Smooth muscle cell (in vitro differentiated cells): ENCODE measurements around the gene SRSF4. TPM values are rescaled to one million over a fixed set of nuclear protein-coding genes. Genes with fewer than 3 reads are reported as not detected.

Experiments used
- DNase-seq: peaks from one replicate; lab custom pipeline; 2025; ENCODE audit not compliant: unreplicated experiment; lab: John Stamatoyannopoulos, UW
- H2AFZ ChIP-seq: fragments of 200-600 bp; sonication (generic); 2 replicates; pipeline ENCODE4 v1.6.0; 2016; ENCODE audit warnings: antibody characterized with exemption, low read depth, mild to moderate bottlenecking
- H3F3A ChIP-seq: fragments of 200-600 bp; sonication (generic); 2 replicates; pipeline ENCODE4 v1.6.0; 2017; ENCODE audit warnings: antibody characterized with exemption, low read depth
- H3K27ac ChIP-seq: fragments of 200-600 bp; sonication (generic); 2 replicates; pipeline ENCODE4 v1.5.1; 2016; ENCODE audit warnings: low read depth, mild to moderate bottlenecking
- H3K27me3 ChIP-seq: fragments of 200-600 bp; sonication (generic); 2 replicates; pipeline ENCODE4 v1.6.1; 2016; ENCODE audit warnings: low read depth, mild to moderate bottlenecking
- H3K36me3 ChIP-seq: fragments of 200-600 bp; sonication (generic); 2 replicates; pipeline ENCODE4 v1.5.1; 2016; ENCODE audit warnings: low read depth
- H3K4me1 ChIP-seq: fragments of 200-600 bp; sonication (generic); 2 replicates; pipeline ENCODE4 v1.5.1; 2016; ENCODE audit warnings: low read depth
- H3K4me2 ChIP-seq: fragments of 200-600 bp; sonication (generic); 2 replicates; pipeline ENCODE4 v1.6.0; 2016; ENCODE audit warnings: mild to moderate bottlenecking
- H3K4me3 ChIP-seq: fragments of 200-600 bp; sonication (generic); 2 replicates; pipeline ENCODE4 v1.5.1; 2016; ENCODE audit warnings: mild to moderate bottlenecking
- H3K79me2 ChIP-seq: fragments of 200-600 bp; sonication (generic); 2 replicates; pipeline ENCODE4 v1.6.0; 2016; ENCODE audit warnings: low read depth, mild to moderate bottlenecking
- H3K9ac ChIP-seq: fragments of 200-600 bp; sonication (generic); 2 replicates; pipeline ENCODE4 v1.6.0; 2016; ENCODE audit warnings: low read depth
- H3K9me3 ChIP-seq: fragments of 200-600 bp; sonication (generic); replicated peaks from 2 replicates; pipeline ENCODE4 v1.5.1; 2016; ENCODE audit warnings: low read depth
- H4K20me1 ChIP-seq: fragments of 200-600 bp; sonication (generic); 2 replicates; pipeline ENCODE4 v1.6.0; 2016; ENCODE audit warnings: low read depth
- CTCF ChIP-seq: fragments of 200-600 bp; sonication (generic); IDR thresholded peaks from 2 replicates; pipeline ENCODE4 v1.5.1; 2017; ENCODE audit warnings: borderline replicate concordance, mild to moderate bottlenecking, antibody characterized with exemption; ENCODE audit not compliant: insufficient read depth, poor library complexity, severe bottlenecking
- WGBS: methylation state at CpG from one replicate; pipeline ENCODE4 v1.1.7; 2016; ENCODE audit warnings: low lambda C conversion rate; 5-methylcytosine and 5-hydroxymethylcytosine counted together
- polyA plus RNA-seq: library from polyadenylated mRNA; unstranded; fragments of >200 nt; fragmentation: Nextera tagmentation; extraction: Ambion mirVana; gene quantifications from 2 replicates; pipeline ENCODE4 v1.2.1, GENCODE V29; 2016
- total RNA-seq: library from RNA; depleted of rRNA; stranded (reverse); fragments of >200 nt; gene quantifications from 2 replicates; pipeline ENCODE4 v1.2.3, GENCODE V29; 2014

Gene SRSF4
- total and polyA plus RNA-seq, 2 experiments from 2014 or later: 53.9 to 98.7 TPM

- no peak overlapping the region for H3K4me2 ChIP-seq
Observed at GRCh38 chr1:29217633-29218032, 35.9 kb upstream of the SRSF4 start.

GRCh38 chr1:29213055-29213454, 31.4 kb upstream of the SRSF4 start:
- Histone ChIP-seq H3K27me3 (no peaks in the 10 kb centered on the region), H3K36me3 (no peaks in the 10 kb centered on the region), H3F3A (peaks cover 28% of the 10 kb centered on the region), H2AFZ (no peak overlapping the region), H3K4me2 (no peak overlapping the region), H3K4me1 (peaks cover 7% of the 10 kb centered on the region), H3K4me3 (no peak overlapping the region), H4K20me1 (no peaks in the 10 kb centered on the region), H3K79me2 (no peaks in the 10 kb centered on the region), H3K27ac (no peak overlapping the region), H3K9me3 (no peaks in the 10 kb centered on the region), H3K9ac (no peak overlapping the region)
- no peak for TF ChIP-seq CTCF
- no peak for DNase-seq
- 82% methylated on average over 5 of the region's 5 CpGs for WGBS

More at GRCh38 chr1:29217633-29218032, 35.9 kb upstream of the SRSF4 start:
- no peaks in the 10 kb centered on the region for H3K27me3 ChIP-seq
- H3K79me2 ChIP-seq: no peaks in the 10 kb centered on the region
- no peaks in the 10 kb centered on the region for H3K36me3 ChIP-seq
- DNase-seq: no peak
- H3F3A ChIP-seq: peaks cover 8% of the 10 kb centered on the region
- no peak overlapping the region for H3K27ac ChIP-seq
- peaks cover 15% of the 10 kb centered on the region for H4K20me1 ChIP-seq
- H2AFZ ChIP-seq: no peak overlapping the region
- TF ChIP-seq CTCF: no peak
- H3K9ac ChIP-seq: no peak overlapping the region
- 93% methylated on average over 2 of the region's 2 CpGs for WGBS
- no peaks in the 10 kb centered on the region for H3K9me3 ChIP-seq
- H3K4me1 ChIP-seq: peaks cover under 1% of the 10 kb centered on the region
- no peak overlapping the region for H3K4me3 ChIP-seq

GRCh38 chr1:29211086-29212030, 29.7 kb upstream of the SRSF4 start:
- no peak for DNase-seq
- 92% methylated on average over 12 of the region's 12 CpGs for WGBS

More at GRCh38 chr1:29211086-29212030, 29.7 kb upstream of the SRSF4 start:
- Histone ChIP-seq H3K4me2 (no peak overlapping the region), H3K4me1 (peaks cover 7% of the 10 kb centered on the region), H3K9me3 (no peaks in the 10 kb centered on the region), H2AFZ (no peak overlapping the region), H3K27ac (peak overlapping the region; percentile 66), H3K79me2 (no peaks in the 10 kb centered on the region), H3F3A (peaks cover 27% of the 10 kb centered on the region), H3K36me3 (no peaks in the 10 kb centered on the region), H3K9ac (no peak overlapping the region), H3K27me3 (no peaks in the 10 kb centered on the region), H3K4me3 (no peak overlapping the region), H4K20me1 (no peaks in the 10 kb centered on the region)
- TF ChIP-seq CTCF: no peak
